ENCODE results near the gene EGR4.

Gene EGR4

DNA sequence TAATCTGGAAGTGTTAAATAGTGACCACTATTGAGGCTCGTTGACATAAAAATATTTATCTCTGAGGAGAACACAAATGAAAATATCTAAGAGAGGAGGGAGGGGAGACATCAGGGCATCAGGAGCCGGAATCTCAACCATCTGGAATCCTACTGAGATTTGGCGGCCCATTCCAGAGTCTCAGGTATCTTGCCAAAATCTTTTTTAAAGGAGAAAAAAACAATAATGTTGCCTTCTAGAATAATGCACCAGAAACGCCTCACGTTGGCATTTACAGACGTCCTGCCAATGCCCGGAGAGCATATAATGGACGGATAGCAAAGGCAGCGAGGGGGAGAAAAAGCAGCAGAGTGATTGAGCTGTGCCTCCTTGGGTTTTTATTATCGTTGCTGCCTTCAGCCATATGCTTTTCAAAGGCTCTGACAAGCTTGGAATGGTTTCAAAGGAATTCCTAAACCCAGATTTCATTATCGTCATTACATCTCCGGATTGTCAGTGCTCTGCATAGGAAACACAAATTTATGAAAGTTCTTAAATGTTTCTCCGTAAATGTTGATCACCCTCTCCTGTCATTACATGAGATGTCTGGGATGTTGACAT lies 30.9 kb upstream of the EGR4 start:
- H3K4me3 ChIP-seq (ENCODE audit: low read depth, low read length): no peak overlapping the region
- TF ChIP-seq CTCF (IDR thresholded peaks at IDR 0.05; ENCODE audit: borderline replicate concordance, insufficient read depth, low read depth, low read length): no peak

DNA sequence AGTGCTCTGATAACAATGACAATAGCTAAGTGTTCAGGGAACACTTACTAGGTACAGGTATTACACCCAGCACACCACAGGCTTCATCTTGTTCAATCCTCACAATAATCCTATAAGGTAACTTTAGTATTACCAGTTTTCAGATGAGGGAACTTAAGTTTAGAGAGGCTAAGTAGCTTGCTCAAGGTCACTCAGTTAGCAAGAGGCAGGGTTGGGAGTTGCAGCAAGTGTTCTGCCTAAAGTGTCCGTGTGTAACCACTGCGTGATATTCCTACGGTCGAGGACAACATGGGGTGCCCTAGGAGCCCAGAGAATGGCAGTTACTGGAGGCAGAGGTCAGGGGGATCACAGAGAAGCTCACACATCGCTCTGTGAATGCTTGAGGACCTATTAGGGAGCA lies 30.2 kb upstream of the EGR4 start:
- no peak overlapping the region for H3K4me3 ChIP-seq (ENCODE audit: low read depth, low read length)
- no peak for TF ChIP-seq CTCF (IDR thresholded peaks at IDR 0.05; ENCODE audit: borderline replicate concordance, insufficient read depth, low read depth, low read length)

DNA sequence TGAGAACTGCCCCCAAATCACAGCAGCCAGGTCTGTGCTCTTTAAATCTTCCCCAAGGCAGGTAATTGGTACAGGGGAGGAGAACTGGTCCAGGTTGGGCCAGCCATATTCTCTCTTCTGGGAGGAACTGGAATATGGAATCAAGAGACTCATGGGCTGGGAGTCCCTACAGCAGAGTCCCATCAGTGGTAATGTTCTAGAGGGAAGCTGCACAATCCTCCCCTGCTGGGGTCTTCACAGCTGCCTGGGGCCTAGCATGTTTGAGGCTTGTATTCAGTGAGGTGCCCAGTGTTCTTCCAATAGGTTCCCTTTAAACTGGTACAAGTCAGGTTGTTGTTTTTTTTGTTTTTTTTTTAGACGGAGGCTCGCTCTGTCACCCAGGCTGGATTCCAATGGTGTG lies 21.1 kb upstream of the EGR4 start:
- no peak overlapping the region for H3K4me3 ChIP-seq (ENCODE audit: low read depth, low read length)
- no peak for TF ChIP-seq CTCF (IDR thresholded peaks at IDR 0.05; ENCODE audit: borderline replicate concordance, insufficient read depth, low read depth, low read length)

GRCh38 chr2:73307720-73308119 lies 14.4 kb upstream of the EGR4 start:
- TF ChIP-seq CTCF (IDR thresholded peaks at IDR 0.05; ENCODE audit: borderline replicate concordance, insufficient read depth, low read depth, low read length): no peak
- H3K4me3 ChIP-seq (ENCODE audit: low read depth, low read length): no peak overlapping the region

GRCh38 chr2:73301636-73302035 lies 8.3 kb upstream of the EGR4 start:
- H3K4me3 ChIP-seq (ENCODE audit: low read depth, low read length): no peak overlapping the region
- no peak for TF ChIP-seq CTCF (IDR thresholded peaks at IDR 0.05; ENCODE audit: borderline replicate concordance, insufficient read depth, low read depth, low read length)

GRCh38 chr2:73300926-73301325 lies 7.6 kb upstream of the EGR4 start:
- TF ChIP-seq CTCF (IDR thresholded peaks at IDR 0.05; ENCODE audit: borderline replicate concordance, insufficient read depth, low read depth, low read length): no peak

GRCh38 chr2:73297586-73297985 lies 4.2 kb upstream of the EGR4 start:
- H3K4me3 ChIP-seq (ENCODE audit: low read depth, low read length): no peak overlapping the region
- TF ChIP-seq CTCF (IDR thresholded peaks at IDR 0.05; ENCODE audit: borderline replicate concordance, insufficient read depth, low read depth, low read length): no peak

More at GRCh38 chr2:73300926-73301325, 7.6 kb upstream of the EGR4 start:
- H3K4me3 ChIP-seq (ENCODE audit: low read depth, low read length): no peak overlapping the region

Data from GM12875 (cell line).